SU-DHL-6 (cell line): Measurements from ENCODE around the gene FOLH1.
"Not testable (repeated sequence)": the region's sequence is repeated elsewhere in the genome, so short reads cannot be mapped to it uniquely, and the experiment has no call there.

Experiments used
- CTCF ChIP-seq: fragments of 200-600 bp; sonication (generic); IDR thresholded peaks from one replicate; pipeline ENCODE4 v1.5.1; 2017; ENCODE audit warnings: antibody characterized with exemption, mild to moderate bottlenecking, low read length, moderate library complexity; ENCODE audit not compliant: insufficient read depth, poor library complexity, severe bottlenecking
- EZH2phosphoT487 ChIP-seq: fragments of 200-600 bp; sonication (generic), shearing (Covaris generic); conservative IDR thresholded peaks from 2 replicates; pipeline ENCODE4 v1.6.1; 2018; ENCODE audit warnings: mild to moderate bottlenecking, antibody characterized with exemption, low read length, moderate library complexity, mixed read lengths

- TF ChIP-seq CTCF, EZH2phosphoT487: not testable (repeated sequence)
Measured at GRCh38 chr11:49169579-49169978, 38.8 kb downstream of the FOLH1 start.
